ENCODE results near the gene FAAH. TPM values are rescaled to one million over a fixed set of nuclear protein-coding genes. Genes with fewer than 3 reads are reported as not detected.

FAAH gene
- total RNA-seq, 1 experiment from 2014 or later = 38.6 TPM

GRCh38 chr1:46425726-46426125, 31.6 kb downstream of the FAAH start:
- ATAC-seq (no peak), DNase-seq (ENCODE audit: low spot score) (no peak)
- CTCF ChIA-PET = interaction anchor here (1.2 to 1.5 kb wide), 2 partner anchors 17 to 22 kb away, joined by 5 to 8 read pairs; no protein-coding TSS in a partner anchor
- no peaks in the 10 kb centered on the region for H3K36me3 Mint-ChIP-seq
- POLR2A ChIA-PET = interaction anchor here (0.6 kb wide), 1 partner anchor 50 kb away, joined by 4 read pairs; no protein-coding TSS in a partner anchor
- no peak overlapping the region for H3K4me3 Mint-ChIP-seq
- H3K4me1 Mint-ChIP-seq = no peaks in the 10 kb centered on the region
- H3K9me3 Mint-ChIP-seq = no peaks in the 10 kb centered on the region
- TF ChIP-seq PRDM15 (CRISPR knock-in tag; IDR thresholded peaks at IDR 0.05) (no peak), TEAD4 (CRISPR knock-in tag; IDR thresholded peaks at IDR 0.05) (no peak), USF2 (CRISPR knock-in tag; IDR thresholded peaks at IDR 0.05) (no peak), ESRRA (CRISPR knock-in tag; IDR thresholded peaks at IDR 0.05; ENCODE audit: borderline replicate concordance) (no peak), ATF6 (CRISPR knock-in tag; IDR thresholded peaks at IDR 0.05) (no peak), ETV6 (CRISPR knock-in tag; IDR thresholded peaks at IDR 0.05) (no peak), RELA (CRISPR knock-in tag; IDR thresholded peaks at IDR 0.05; ENCODE audit: borderline replicate concordance) (no peak), ZNF396 (CRISPR knock-in tag; IDR thresholded peaks at IDR 0.05; ENCODE audit: borderline replicate concordance) (no peak), TEAD1 (CRISPR knock-in tag; IDR thresholded peaks at IDR 0.05) (no peak), ZMAT4 (CRISPR knock-in tag; IDR thresholded peaks at IDR 0.05) (no peak), NFYB (CRISPR knock-in tag; conservative IDR thresholded peaks at IDR 0.05; ENCODE audit: low read depth) (no peak), ZNF671 (CRISPR knock-in tag; IDR thresholded peaks at IDR 0.05) (no peak), ZNF416 (CRISPR knock-in tag; IDR thresholded peaks at IDR 0.05) (no peak), RORB (CRISPR knock-in tag; IDR thresholded peaks at IDR 0.05) (no peak), ZNF263 (CRISPR knock-in tag; IDR thresholded peaks at IDR 0.05; ENCODE audit: low read depth) (no peak), USF1 (CRISPR knock-in tag; IDR thresholded peaks at IDR 0.05) (no peak), GABPB1 (CRISPR knock-in tag; IDR thresholded peaks at IDR 0.05) (no peak)
- no peak overlapping the region for H3K27ac Mint-ChIP-seq
- peaks cover 10% of the 10 kb centered on the region; the same call in 1 of the 2 replicates for H3K27me3 Mint-ChIP-seq (ENCODE audit: low read depth)

GRCh38 chr1:46427541-46427940, 33.4 kb downstream of the FAAH start:
- POLR2A ChIA-PET = no interaction called here
- Mint-ChIP-seq H3K27ac (no peak overlapping the region), H3K36me3 (no peaks in the 10 kb centered on the region), H3K9me3 (no peaks in the 10 kb centered on the region), H3K4me1 (no peaks in the 10 kb centered on the region), H3K27me3 (ENCODE audit: low read depth) (no peaks in the 10 kb centered on the region), H3K4me3 (no peak overlapping the region)
- DNase-seq (ENCODE audit: low spot score) = no peak
- CTCF ChIA-PET = interaction anchor here (1.7 to 2.3 kb wide), 4 partner anchors 14 to 21 kb away, joined by 6 to 11 read pairs (median 8); no protein-coding TSS in a partner anchor
- ATAC-seq = no peak
- TF ChIP-seq ATF3 (CRISPR knock-in tag; conservative IDR thresholded peaks at IDR 0.05) (no peak), SMAD3 (CRISPR knock-in tag; IDR thresholded peaks at IDR 0.05; ENCODE audit: borderline replicate concordance) (no peak), PREB (CRISPR knock-in tag; IDR thresholded peaks at IDR 0.05; ENCODE audit: borderline replicate concordance) (no peak), ELF4 (CRISPR knock-in tag; IDR thresholded peaks at IDR 0.05; ENCODE audit: low read depth) (no peak), TP53 (CRISPR knock-in tag; IDR thresholded peaks at IDR 0.05) (no peak)

All from WTC11 (cell line).